Measurements from ENCODE around the gene CLMN. TPM values are rescaled to one million over a fixed set of nuclear protein-coding genes. Genes with fewer than 3 reads are reported as not detected.

The CLMN gene
- total RNA-seq, 1 donor from 2014 or later: 25.3 TPM

GRCh38 chr14:95355422-95355821 is 35.7 kb upstream of the CLMN start:
- H3K4me3 Mint-ChIP-seq (ENCODE audit: low read depth): no peak overlapping the region
- H3K9me3 Mint-ChIP-seq (ENCODE audit: low read depth): peaks cover 4% of the 10 kb centered on the region
- peaks cover 2% of the 10 kb centered on the region for H3K36me3 Mint-ChIP-seq (ENCODE audit: insufficient read depth)
- no peak overlapping the region for H3K27ac Mint-ChIP-seq
- H3K27me3 Mint-ChIP-seq: no peaks in the 10 kb centered on the region
- DNase-seq (ENCODE audit: low spot score, unreplicated experiment): no peak
- no peak for TF ChIP-seq CTCF (IDR thresholded peaks at IDR 0.05; ENCODE audit: unreplicated experiment)
- H3K4me1 Mint-ChIP-seq (ENCODE audit: low read depth): peaks cover under 1% of the 10 kb centered on the region

- Mint-ChIP-seq H3K27me3 (no peaks in the 10 kb centered on the region), H3K4me1 (ENCODE audit: low read depth) (no peaks in the 10 kb centered on the region), H3K36me3 (ENCODE audit: insufficient read depth) (peaks cover 2% of the 10 kb centered on the region), H3K27ac (no peak overlapping the region), H3K9me3 (ENCODE audit: low read depth) (peaks cover 4% of the 10 kb centered on the region), H3K4me3 (ENCODE audit: low read depth) (no peak overlapping the region)
- TF ChIP-seq CTCF (IDR thresholded peaks at IDR 0.05; ENCODE audit: unreplicated experiment): no peak
- no peak for DNase-seq (ENCODE audit: low spot score, unreplicated experiment)
These were observed 35.1 kb upstream of the CLMN start for GRCh38 chr14:95354834-95355233.

GRCh38 chr14:95353664-95354063 is 34.0 kb upstream of the CLMN start:
- Mint-ChIP-seq H3K9me3 (ENCODE audit: low read depth) (peaks cover 4% of the 10 kb centered on the region), H3K4me3 (ENCODE audit: low read depth) (no peak overlapping the region), H3K27ac (no peak overlapping the region), H3K36me3 (ENCODE audit: insufficient read depth) (peaks cover 2% of the 10 kb centered on the region), H3K27me3 (no peaks in the 10 kb centered on the region), H3K4me1 (ENCODE audit: low read depth) (no peaks in the 10 kb centered on the region)
- no peak for TF ChIP-seq CTCF (IDR thresholded peaks at IDR 0.05; ENCODE audit: unreplicated experiment)
- DNase-seq (ENCODE audit: low spot score, unreplicated experiment): no peak

GRCh38 chr14:95353007-95353406 is 33.3 kb upstream of the CLMN start:
- H3K36me3 Mint-ChIP-seq (ENCODE audit: insufficient read depth): peaks cover 2% of the 10 kb centered on the region
- H3K27me3 Mint-ChIP-seq: no peaks in the 10 kb centered on the region
- no peak for DNase-seq (ENCODE audit: low spot score, unreplicated experiment)
- no peak overlapping the region for H3K27ac Mint-ChIP-seq
- H3K9me3 Mint-ChIP-seq (ENCODE audit: low read depth): peaks cover 4% of the 10 kb centered on the region
- no peak overlapping the region for H3K4me3 Mint-ChIP-seq (ENCODE audit: low read depth)
- no peak for TF ChIP-seq CTCF (IDR thresholded peaks at IDR 0.05; ENCODE audit: unreplicated experiment)
- no peaks in the 10 kb centered on the region for H3K4me1 Mint-ChIP-seq (ENCODE audit: low read depth)

GRCh38 chr14:95352481-95352880 is 32.8 kb upstream of the CLMN start:
- no peaks in the 10 kb centered on the region for H3K4me1 Mint-ChIP-seq (ENCODE audit: low read depth)
- H3K27ac Mint-ChIP-seq: no peak overlapping the region
- H3K36me3 Mint-ChIP-seq (ENCODE audit: insufficient read depth): peaks cover 2% of the 10 kb centered on the region
- H3K9me3 Mint-ChIP-seq (ENCODE audit: low read depth): peaks cover 4% of the 10 kb centered on the region
- no peak overlapping the region for H3K4me3 Mint-ChIP-seq (ENCODE audit: low read depth)
- no peaks in the 10 kb centered on the region for H3K27me3 Mint-ChIP-seq
- TF ChIP-seq CTCF (IDR thresholded peaks at IDR 0.05; ENCODE audit: unreplicated experiment): no peak
- DNase-seq (ENCODE audit: low spot score, unreplicated experiment): no peak
